CD4-positive, alpha-beta T cell (primary cell): ENCODE results near the gene ST6GALNAC3. TPM values are rescaled to one million over a fixed set of nuclear protein-coding genes. Genes with fewer than 3 reads are reported as not detected.

Source experiments
- ATAC-seq: fragments of 200-7000 bp; cut with Tn5 transposase; one replicate; pipeline ENCODE4 v1.10.0; 2022; ENCODE audit warnings: mild to moderate bottlenecking; ENCODE audit not compliant: poor library complexity
- CTCF ChIA-PET: fragments of 350-600 bp; sonication (Branson Sonifier 250); formaldehyde crosslinking; loops from one replicate; lab custom pipeline; 2021; ENCODE audit warnings: antibody characterized with exemption, inconsistent platforms; lab: Charles Lee
- POLR2A ChIA-PET: fragments of 350-600 bp; sonication (Branson Sonifier 250); formaldehyde crosslinking; loops from one replicate; lab custom pipeline; 2021; ENCODE audit warnings: antibody characterized with exemption, inconsistent platforms; lab: Charles Lee
- DNase-seq, 14 experiments: peaks; one replicate each; pipeline ENCODE4 v3.0.0-alpha.2; 2013 to 2020; ENCODE audit warnings: mixed read lengths in 2 of 14
- H3K27ac ChIP-seq, 2 donors: one replicate each; pipeline versions ENCODE4 v1.5.1 to v1.7.0; 2013; ENCODE audit warnings: low read length in 2 of 2, low read depth in 1 of 2, mild to moderate bottlenecking in 1 of 2
- H3K27me3 ChIP-seq, 2 experiments: 1 replicate in 1 of 2; 2 replicates in 1 of 2; pipeline versions ENCODE4 v1.6.1 to v1.7.0; 2013; ENCODE audit warnings: low read length in 2 of 2, control low read depth in 1 of 2, mild to moderate bottlenecking in 1 of 2, moderate library complexity in 1 of 2; ENCODE audit not compliant: insufficient read depth in 2 of 2, control insufficient read depth in 1 of 2
- H3K36me3 ChIP-seq: one replicate; pipeline ENCODE4 v1.6.1; 2013; ENCODE audit warnings: low read length, control low read depth; ENCODE audit not compliant: insufficient read depth
- H3K4me1 ChIP-seq: one replicate; pipeline ENCODE4 v1.6.1; 2013; ENCODE audit warnings: low read length, control low read depth; ENCODE audit not compliant: insufficient read depth
- H3K4me3 ChIP-seq: one replicate; pipeline ENCODE4 v1.5.1; 2013; ENCODE audit warnings: mild to moderate bottlenecking, low read length, moderate library complexity
- H3K9me3 ChIP-seq, 2 experiments: 1 replicate in 1 of 2; 2 replicates in 1 of 2; pipeline versions ENCODE4 v1.6.1 to v1.7.0; 2013; ENCODE audit warnings: low read length in 2 of 2, mild to moderate bottlenecking in 2 of 2, control low read depth in 1 of 2, moderate library complexity in 1 of 2; ENCODE audit not compliant: control insufficient read depth in 1 of 2, insufficient read depth in 1 of 2
- H3K27ac Mint-ChIP-seq: one replicate; pipeline ENCODE4 v1.8.0; 2020; ENCODE audit warnings: mixed read lengths
- H3K27me3 Mint-ChIP-seq: one replicate; pipeline ENCODE4 v1.8.0; 2021; ENCODE audit warnings: mixed read lengths
- H3K36me3 Mint-ChIP-seq: one replicate; pipeline ENCODE4 v1.8.0; 2021; ENCODE audit warnings: low read depth, mixed read lengths
- H3K4me1 Mint-ChIP-seq: one replicate; pipeline ENCODE4 v1.8.0; 2021; ENCODE audit warnings: low read depth, mixed read lengths
- H3K4me3 Mint-ChIP-seq: one replicate; pipeline ENCODE4 v1.8.0; 2020; ENCODE audit warnings: mild to moderate bottlenecking, mixed read lengths
- H3K9me3 Mint-ChIP-seq: one replicate; pipeline ENCODE4 v1.8.0; 2020; ENCODE audit warnings: mixed read lengths
- CTCF ChIP-seq: fragments of 200-600 bp; IDR thresholded peaks from one replicate; pipeline ENCODE4 v1.8.0; 2022; ENCODE audit warnings: antibody characterized with exemption, mild to moderate bottlenecking
- intact Hi-C, 2 experiments: fragments of 100-400 bp; cut with DNase I in 1 of 2; cut with micrococcal nuclease in 1 of 2; formaldehyde crosslinking; loops; one replicate each; pipeline versions ENCODE4 v1.15.1 to v1.9.0; 2023 to 2025; cut with DNase I, micrococcal nuclease
- total RNA-seq, 174 experiments: library from RNA in 2 of 174; stranded (reverse) in 2 of 174; gene quantifications; one replicate each; pipeline ENCODE4 v1.2.3 and lab custom pipeline; 2021 to 2026

Gene ST6GALNAC3
- total RNA-seq, 2 experiments from 2014 or later = 0.77 to 1.3 TPM

- TF ChIP-seq CTCF = no peak
- POLR2A ChIA-PET = no interaction called here
- Histone ChIP-seq H3K4me3 (no peak overlapping the region), H3K9me3 (no peaks in the 10 kb centered on the region), H3K27ac (no peak overlapping the region), H3K4me1 (no peaks in the 10 kb centered on the region), H3K36me3 (no peaks in the 10 kb centered on the region), H3K27me3 (no peaks in the 10 kb centered on the region)
- Mint-ChIP-seq H3K36me3 (no peaks in the 10 kb centered on the region), H3K4me1 (peaks cover 9% of the 10 kb centered on the region), H3K27ac (no peak overlapping the region), H3K9me3 (no peaks in the 10 kb centered on the region), H3K4me3 (no peak overlapping the region), H3K27me3 (no peaks in the 10 kb centered on the region)
- DNase-seq (no peak), ATAC-seq (no peak)
- intact Hi-C loops = no loop called here
- CTCF ChIA-PET = interaction anchor here (1.5 kb wide), 1 partner anchor 10 kb away, joined by 3 read pairs; no protein-coding TSS in a partner anchor
Measured at GRCh38 chr1:76209238-76209637, 134.7 kb downstream of the ST6GALNAC3 start.

GRCh38 chr1:76209648-76210047 is 135.1 kb downstream of the ST6GALNAC3 start:
- Histone ChIP-seq H3K9me3 (no peaks in the 10 kb centered on the region), H3K4me3 (no peak overlapping the region), H3K36me3 (no peaks in the 10 kb centered on the region), H3K4me1 (no peaks in the 10 kb centered on the region), H3K27me3 (no peaks in the 10 kb centered on the region), H3K27ac (no peak overlapping the region)
- Mint-ChIP-seq H3K4me1 (peaks cover 9% of the 10 kb centered on the region), H3K9me3 (no peaks in the 10 kb centered on the region), H3K4me3 (no peak overlapping the region), H3K27ac (no peak overlapping the region), H3K27me3 (no peaks in the 10 kb centered on the region), H3K36me3 (no peaks in the 10 kb centered on the region)
- DNase-seq (no peak), ATAC-seq (no peak)
- ChIA-PET POLR2A (no interaction called here), CTCF (no interaction called here)
- intact Hi-C loops = no loop called here
- TF ChIP-seq CTCF = no peak

- Histone ChIP-seq H3K9me3 (no peaks in the 10 kb centered on the region), H3K27ac (no peak overlapping the region), H3K4me3 (no peak overlapping the region), H3K27me3 (no peaks in the 10 kb centered on the region), H3K36me3 (no peaks in the 10 kb centered on the region), H3K4me1 (no peaks in the 10 kb centered on the region)
- intact Hi-C loops = no loop called here
- Mint-ChIP-seq H3K36me3 (no peaks in the 10 kb centered on the region), H3K27me3 (no peaks in the 10 kb centered on the region), H3K9me3 (no peaks in the 10 kb centered on the region), H3K4me3 (no peak overlapping the region), H3K27ac (no peak overlapping the region), H3K4me1 (peaks cover 9% of the 10 kb centered on the region)
- ATAC-seq (no peak), DNase-seq (no peak)
- POLR2A ChIA-PET = no interaction called here
- no peak for TF ChIP-seq CTCF
- CTCF ChIA-PET = no interaction called here
Measured at GRCh38 chr1:76210160-76210559, 135.6 kb downstream of the ST6GALNAC3 start.
